Anterior cingulate cortex (tissue), 58 donors: ENCODE measurements around the gene TMEM255B.
A peak's percentile ranks its signal among the peaks of the same experiment; 100 is the strongest.

ENCODE experiments used
- DNase-seq, 58 donors: peaks; one replicate each; lab custom pipeline; 2025; lab: John Stamatoyannopoulos, UW

The TMEM255B gene

DNA sequence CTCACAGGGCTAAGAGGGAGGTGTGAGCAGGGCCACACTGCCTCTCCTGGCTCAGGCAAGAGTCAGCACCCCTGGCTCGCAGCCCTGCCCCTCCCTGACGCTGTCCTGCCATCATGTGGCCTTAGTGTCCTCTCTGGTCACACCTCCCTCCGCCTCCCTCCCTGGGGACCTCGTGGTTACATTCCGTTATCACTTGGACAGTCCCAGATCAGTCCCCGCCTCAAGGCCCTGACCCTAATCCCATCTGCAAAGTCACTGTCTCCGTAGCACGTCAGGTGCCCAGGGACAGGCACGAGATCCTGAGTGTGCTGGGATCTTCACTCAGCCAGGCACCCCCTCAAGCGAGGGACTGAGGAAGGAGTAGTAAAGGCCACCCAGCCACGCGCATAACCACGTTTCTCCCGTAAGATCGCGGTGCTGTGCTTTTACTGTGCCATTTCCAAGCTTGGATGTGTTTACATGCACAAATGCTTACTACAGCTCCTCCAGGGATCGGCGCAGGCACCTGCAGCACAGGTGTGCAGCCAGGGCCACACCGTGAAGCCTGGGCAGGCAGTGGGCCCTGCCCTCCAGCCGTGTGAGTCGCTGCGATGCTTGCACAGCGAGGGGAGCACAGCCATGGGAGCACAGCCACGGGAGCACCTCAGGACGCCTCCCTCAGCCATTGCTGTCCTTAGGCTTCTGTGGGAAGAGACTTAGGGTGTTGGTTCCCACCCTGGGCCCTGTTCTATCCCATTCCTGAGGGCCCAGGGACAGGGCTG is 10.7 kb upstream of the TMEM255B start:
- no peak for DNase-seq

DNA sequence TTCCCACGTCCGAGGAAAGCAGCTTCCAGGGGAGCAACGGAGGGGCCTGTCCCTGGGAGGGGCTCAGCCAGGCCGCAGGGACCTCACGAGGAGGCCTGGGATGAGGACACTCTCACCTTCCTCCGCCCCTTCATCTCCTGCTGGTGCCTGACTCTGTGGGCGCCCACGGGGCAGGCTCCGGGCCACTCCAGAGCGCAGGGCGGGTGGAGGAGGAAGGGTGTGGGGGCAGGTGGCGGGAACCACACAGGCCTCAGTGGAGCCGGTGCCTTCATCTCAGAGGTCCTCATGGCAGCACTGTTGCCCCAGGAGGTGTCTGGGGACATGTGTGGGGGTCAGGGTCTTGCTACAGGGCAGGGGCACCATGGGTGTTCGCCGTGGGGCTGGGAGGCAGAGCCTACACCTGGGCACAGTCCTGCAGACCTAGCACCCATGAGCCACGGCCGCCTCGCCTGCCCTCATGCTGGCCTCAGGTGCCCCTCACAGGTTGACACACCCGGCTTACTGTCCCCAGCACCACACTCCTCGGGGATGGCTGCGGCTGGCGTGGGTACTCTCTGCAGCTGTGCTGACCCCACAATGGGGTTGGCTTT is 10.1 kb upstream of the TMEM255B start:
- no peak for DNase-seq

DNA sequence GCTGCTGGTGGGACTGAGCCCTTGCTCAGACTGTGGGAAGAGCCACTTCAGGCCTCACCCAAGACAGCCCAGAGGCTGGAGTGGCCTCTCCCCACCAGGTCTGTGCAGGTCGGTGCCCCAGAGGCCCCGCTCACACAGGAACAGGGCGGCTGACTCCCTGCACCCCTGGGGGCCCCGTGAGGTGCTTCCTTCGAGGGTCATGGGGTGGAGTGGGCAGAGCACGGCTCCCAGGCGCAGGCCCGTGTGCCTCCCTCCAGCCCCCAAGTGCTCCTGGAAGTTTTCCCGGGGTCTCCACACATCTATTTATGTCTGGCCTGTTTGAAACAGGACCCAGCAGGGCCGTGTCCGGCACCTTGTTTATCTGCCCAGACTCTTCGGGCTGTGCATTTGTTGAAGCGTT is 9.5 kb upstream of the TMEM255B start:
- DNase-seq, result no peak

DNA sequence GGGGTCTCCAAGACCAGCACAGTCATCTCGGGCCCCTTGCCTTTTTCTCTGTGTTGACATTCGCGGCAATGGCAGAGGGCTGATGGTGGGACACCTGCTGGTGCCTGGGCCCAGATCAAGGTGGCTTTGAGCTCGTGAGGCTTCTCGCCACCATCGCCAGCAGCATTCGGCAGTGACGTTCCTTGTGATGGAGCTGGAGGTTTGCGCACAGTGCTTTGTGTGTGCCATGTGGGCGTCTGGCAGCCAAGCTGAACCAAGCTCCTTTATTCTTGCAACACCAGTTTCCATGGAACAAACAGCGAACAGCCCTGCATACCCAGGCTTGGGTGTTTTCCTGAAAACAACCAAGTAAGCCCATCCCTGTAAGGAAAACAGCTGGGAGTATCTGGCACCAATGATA is 9.1 kb upstream of the TMEM255B start:
- DNase-seq, result peak in 24 of 58 donors; percentile 13 to 70 (median 42)

GRCh38 chr13:113750554-113751399 is 8.2 kb upstream of the TMEM255B start:
- DNase-seq, result no peak

DNA sequence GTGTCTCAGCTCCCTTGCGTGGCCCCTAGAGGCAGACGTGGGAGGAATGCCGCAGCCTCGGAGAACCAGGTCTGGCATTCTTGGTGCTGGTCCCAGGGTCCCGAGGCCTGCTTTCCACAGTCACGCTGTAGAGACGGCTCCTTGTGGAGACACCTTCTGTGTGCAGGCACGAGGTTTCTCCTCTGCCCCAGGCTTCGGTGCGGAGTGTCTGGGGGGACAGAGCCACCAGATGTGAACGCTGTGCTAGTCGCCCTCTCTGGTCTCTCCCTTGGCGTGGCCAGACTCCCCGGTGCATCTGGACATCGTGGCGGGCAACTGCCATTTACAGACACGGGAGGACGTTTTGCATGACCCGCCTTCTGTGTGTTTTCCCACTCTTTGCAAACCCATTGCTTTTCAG is 7.5 kb upstream of the TMEM255B start:
- no peak for DNase-seq

GRCh38 chr13:113752211-113752986 is 6.6 kb upstream of the TMEM255B start:
- peak in 4 of 58 donors; percentile 6 to 39 (median 12) for DNase-seq

DNA sequence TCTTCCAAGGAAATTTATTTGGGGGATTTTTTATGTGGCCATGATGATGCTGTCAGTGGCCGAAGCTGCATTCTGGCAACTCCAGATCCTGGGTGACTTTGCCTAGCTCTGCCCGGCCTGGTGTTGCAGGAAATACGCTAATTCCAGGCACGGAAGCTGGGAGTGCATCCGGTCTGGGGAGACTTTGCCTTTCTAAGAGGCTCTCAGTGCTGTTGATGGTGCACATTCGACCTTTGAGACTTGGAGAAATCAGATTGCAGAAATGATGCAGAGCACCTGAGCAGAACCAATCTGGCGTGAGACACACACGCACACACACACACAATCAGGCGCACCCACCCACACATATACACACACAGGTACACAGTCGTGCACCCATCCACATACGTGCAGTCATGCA is 5.9 kb upstream of the TMEM255B start:
- DNase-seq, result no peak

DNA sequence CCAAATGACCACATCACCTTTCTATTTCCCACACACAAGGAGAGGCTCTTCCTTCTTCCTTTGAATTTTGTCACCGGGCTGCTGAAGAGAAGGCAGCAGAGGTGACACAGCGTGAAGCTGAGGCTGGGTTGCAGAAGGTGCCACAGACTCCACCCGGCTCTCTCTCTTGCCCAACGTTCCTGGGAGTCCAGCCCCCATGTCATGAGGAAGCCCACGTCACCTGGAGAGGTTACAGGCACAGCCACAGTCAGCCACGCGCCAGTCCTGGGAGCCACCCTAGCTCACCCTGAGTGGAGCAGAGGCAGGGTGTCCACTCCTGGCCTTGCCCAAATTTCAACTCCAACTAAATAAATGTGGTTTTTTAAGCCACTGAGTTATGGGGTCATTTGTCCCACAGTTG is 4.8 kb upstream of the TMEM255B start:
- no peak for DNase-seq

DNA sequence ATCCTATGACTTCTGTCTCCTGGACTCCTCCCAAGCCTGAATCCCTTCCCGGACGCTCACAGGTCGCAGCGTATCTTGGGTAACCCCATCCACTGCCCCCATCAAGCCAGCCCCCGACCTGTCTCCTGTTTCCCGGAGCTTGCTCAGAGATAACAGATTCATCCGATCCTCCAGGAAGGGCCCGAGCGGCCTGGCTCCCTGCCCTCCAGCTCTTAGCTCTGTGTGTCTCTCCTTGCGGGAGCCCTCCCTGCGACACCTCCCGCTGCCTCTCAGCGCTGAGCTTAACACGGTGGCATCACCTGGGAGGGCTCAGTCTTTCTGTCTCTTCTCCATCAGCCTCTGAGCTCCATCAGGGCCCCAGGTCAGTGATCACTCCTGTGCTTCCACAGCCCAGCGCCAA is 4.3 kb upstream of the TMEM255B start:
- DNase-seq, result no peak

DNA sequence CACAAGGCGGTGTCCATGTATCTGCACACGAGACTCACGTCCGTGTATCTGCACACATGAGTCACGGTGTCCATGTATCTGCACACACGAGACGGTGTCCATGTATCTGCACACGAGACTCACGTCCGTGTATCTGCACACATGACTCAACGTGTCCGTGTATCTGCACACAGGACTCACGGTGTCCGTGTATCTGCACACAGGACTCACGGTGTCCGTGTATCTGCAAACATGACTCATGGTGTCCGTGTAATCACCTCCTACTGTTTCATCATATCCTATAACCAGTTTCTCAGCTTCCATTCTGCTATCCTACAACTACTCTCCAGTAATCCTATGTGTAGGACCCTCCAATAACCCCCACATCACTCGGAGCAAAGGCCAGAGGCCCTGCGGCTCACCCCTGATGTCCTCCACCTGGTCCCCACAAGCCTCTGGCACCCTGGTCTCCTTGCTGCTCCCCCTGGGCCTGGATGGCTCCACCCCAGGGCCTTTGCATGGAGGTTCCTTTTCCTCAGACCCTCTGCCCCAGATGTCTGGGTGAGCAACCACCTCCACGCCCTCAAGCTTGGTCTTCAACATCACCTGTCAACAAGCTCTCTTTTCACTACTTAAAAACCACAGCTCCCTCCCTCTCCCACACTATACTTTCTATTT is 2.5 kb upstream of the TMEM255B start:
- DNase-seq, result no peak

DNA sequence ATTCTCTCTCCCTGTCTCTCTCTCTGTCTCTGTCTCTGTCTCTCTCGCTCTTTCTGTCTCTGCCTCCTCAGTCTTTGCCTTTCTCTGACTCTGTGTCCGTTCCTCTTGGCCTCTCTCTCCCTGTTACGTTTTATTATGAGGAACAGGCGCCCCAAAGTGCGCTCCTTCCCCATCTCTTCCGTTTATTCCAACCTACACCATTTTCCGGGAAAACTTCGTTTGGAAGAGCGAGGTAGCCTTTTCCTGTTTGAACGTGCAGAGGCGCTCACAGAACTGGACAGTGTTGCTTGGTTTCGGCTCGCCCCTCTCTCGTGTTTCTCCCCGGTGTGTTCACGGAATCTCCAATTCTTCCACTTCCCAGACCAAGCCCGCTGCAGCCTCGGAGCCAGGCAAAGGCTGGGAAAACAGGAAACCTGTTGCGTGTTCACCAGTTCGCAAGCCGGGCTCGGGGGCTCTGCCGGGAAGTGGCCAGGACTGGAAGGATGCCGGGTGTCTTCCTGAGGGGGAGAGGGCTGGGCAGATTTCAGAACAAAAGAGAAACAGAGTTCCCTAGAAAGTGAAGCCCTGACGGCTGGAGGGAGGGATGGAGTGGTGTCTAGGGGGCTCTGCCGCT is 605 bp downstream of the TMEM255B start:
- DNase-seq, result peak in 2 of 58 donors; percentile 22 to 37

DNA sequence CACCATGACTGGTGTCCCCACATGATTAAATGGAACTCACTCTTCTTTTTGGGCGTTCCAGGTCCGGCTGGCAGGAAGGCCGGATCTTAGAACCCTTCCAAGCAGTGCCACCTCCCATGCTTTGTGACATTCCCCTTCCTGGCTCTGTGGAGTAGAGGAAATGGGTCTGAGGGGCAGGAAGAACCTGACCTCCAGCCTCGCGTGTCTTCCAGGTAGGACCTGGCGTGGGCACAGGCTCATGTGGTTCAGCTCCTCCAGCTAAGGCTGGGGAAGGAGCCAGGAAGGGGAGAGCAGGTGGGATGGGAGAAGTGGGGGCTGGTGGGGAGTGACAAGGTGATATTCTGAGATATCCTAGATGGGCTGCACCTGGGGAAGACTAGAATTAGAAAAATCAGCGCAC is 2.1 kb downstream of the TMEM255B start:
- DNase-seq, result no peak

DNA sequence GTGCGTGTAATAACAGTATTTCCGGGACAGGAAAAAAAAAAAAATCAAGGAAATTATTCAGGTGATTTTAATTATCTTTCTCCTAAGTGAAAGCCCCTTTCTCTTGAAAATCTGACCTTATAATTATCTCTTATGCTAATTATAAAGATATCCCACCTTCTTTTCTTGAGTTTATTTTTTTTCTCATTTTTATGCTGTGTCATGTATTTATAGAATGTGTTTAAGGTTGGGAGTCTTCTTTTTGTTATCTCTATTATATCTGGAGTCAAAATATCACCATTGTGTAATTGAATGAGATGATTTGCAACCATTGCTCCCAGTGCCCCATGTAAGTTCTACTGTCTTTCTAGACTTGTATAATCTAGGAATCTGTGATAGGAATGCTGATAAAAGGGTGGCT is 3.0 kb downstream of the TMEM255B start:
- DNase-seq, result no peak

- DNase-seq, result no peak
Measured at GRCh38 chr13:113762538-113762937, 3.5 kb downstream of the TMEM255B start.

GRCh38 chr13:113763254-113763653 is 4.2 kb downstream of the TMEM255B start:
- DNase-seq, result no peak

GRCh38 chr13:113763961-113764792 is 5.2 kb downstream of the TMEM255B start:
- no peak for DNase-seq

DNA sequence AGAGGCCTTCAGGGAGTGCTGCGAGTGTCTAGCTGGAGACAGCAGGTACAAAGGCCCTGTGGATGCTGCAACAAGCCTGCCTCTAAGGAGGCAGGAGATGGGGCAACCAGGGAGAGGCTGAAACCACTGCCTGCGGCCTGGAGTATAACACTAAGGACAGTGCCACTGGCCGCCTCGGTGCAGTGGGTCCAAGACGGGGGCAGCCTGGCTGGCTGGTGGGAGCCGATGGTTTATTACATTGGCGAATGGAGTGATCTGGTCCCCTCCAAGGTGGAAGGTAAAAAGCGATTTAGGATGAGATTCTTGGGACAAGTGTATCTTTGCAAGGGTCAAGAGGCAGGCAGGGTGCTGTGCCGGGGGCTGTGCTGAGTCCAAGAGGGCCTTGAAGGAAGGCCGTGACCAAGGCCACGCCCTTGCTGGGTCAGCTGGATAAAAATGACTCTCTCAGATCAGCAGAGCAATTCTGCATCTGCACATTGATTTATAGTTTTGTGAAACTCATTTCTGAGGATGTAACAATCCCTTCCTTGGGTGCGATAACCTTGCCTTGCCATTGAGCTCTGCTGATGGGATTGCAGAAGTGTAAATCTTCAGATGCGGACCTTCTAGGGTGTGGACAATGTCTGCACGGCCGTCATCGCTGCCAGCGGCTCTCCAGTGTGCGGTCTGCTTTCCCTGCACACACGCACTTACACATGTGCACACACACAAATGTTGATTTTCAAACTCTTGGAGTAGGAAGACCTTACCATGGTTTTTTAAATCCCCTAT is 6.0 kb downstream of the TMEM255B start:
- no peak for DNase-seq
